Trophoblast cell (in vitro differentiated cells and primary cell): ENCODE measurements around the gene CRADD.

Source experiments
- DNase-seq, 2 donors: peaks; one replicate each; pipeline ENCODE4 v3.0.0-alpha.2; 2016
- H2AFZ ChIP-seq: 2 replicates; pipeline ENCODE4 v1.6.1; 2013; ENCODE audit warnings: low read length, moderate library complexity, mild to moderate bottlenecking; ENCODE audit not compliant: insufficient read depth, poor library complexity
- H2AK5ac ChIP-seq: 2 replicates; pipeline ENCODE4 v1.6.1; 2013; ENCODE audit warnings: mild to moderate bottlenecking, low read length
- H2BK120ac ChIP-seq: 2 replicates; pipeline ENCODE4 v1.6.1; 2013; ENCODE audit warnings: low read length, mild to moderate bottlenecking, moderate library complexity; ENCODE audit not compliant: insufficient read depth, poor library complexity
- H2BK12ac ChIP-seq: 2 replicates; pipeline ENCODE4 v1.6.1; 2013; ENCODE audit warnings: mild to moderate bottlenecking, low read length, moderate library complexity
- H2BK5ac ChIP-seq: 2 replicates; pipeline ENCODE4 v1.6.1; 2013; ENCODE audit warnings: low read length, low read depth, moderate library complexity, mild to moderate bottlenecking; ENCODE audit not compliant: poor library complexity
- H3K14ac ChIP-seq: 2 replicates; pipeline ENCODE4 v1.6.1; 2013; ENCODE audit warnings: mild to moderate bottlenecking, low read length
- H3K18ac ChIP-seq: 2 replicates; pipeline ENCODE4 v1.6.1; 2013; ENCODE audit warnings: mild to moderate bottlenecking, low read length
- H3K23ac ChIP-seq: 2 replicates; pipeline ENCODE4 v1.6.1; 2013; ENCODE audit warnings: low read length
- H3K27ac ChIP-seq: 2 replicates; pipeline ENCODE4 v1.5.1; 2013; ENCODE audit warnings: low read depth, mild to moderate bottlenecking, inconsistent platforms, low read length, moderate library complexity
- H3K27me3 ChIP-seq: 2 replicates; pipeline ENCODE4 v1.6.1; 2013; ENCODE audit warnings: inconsistent platforms, mild to moderate bottlenecking, low read length, moderate library complexity; ENCODE audit not compliant: insufficient read depth
- H3K36me3 ChIP-seq, 2 experiments: 1 replicate in 1 of 2; 2 replicates in 1 of 2; pipeline ENCODE4 v1.6.1; 2013; ENCODE audit warnings: low read length in 2 of 2, mild to moderate bottlenecking in 2 of 2, moderate library complexity in 1 of 2; ENCODE audit not compliant: insufficient read depth in 2 of 2, control insufficient read depth in 1 of 2
- H3K4ac ChIP-seq: 2 replicates; pipeline ENCODE4 v1.6.1; 2013; ENCODE audit warnings: low read depth, mild to moderate bottlenecking, low read length, moderate library complexity
- H3K4me1 ChIP-seq, 2 experiments: 1 replicate in 1 of 2; 2 replicates in 1 of 2; pipeline ENCODE4 v1.6.1; 2013; ENCODE audit warnings: low read length in 2 of 2, mild to moderate bottlenecking in 2 of 2, moderate library complexity in 1 of 2; ENCODE audit not compliant: insufficient read depth in 2 of 2, control insufficient read depth in 1 of 2
- H3K4me2 ChIP-seq: 2 replicates; pipeline ENCODE4 v1.6.1; 2013; ENCODE audit warnings: inconsistent platforms, mild to moderate bottlenecking, low read length, moderate library complexity
- H3K4me3 ChIP-seq: 2 replicates; pipeline ENCODE4 v1.5.1; 2013; ENCODE audit warnings: mild to moderate bottlenecking, low read depth, low read length, inconsistent platforms
- H3K79me1 ChIP-seq: one replicate; pipeline ENCODE4 v1.6.1; 2013; ENCODE audit warnings: low read length
- H3K79me2 ChIP-seq: 2 replicates; pipeline ENCODE4 v1.6.1; 2013; ENCODE audit warnings: low read length, mild to moderate bottlenecking; ENCODE audit not compliant: control insufficient read depth, insufficient read depth, poor library complexity
- H3K9ac ChIP-seq: 2 replicates; pipeline ENCODE4 v1.6.1; 2013; ENCODE audit warnings: mild to moderate bottlenecking, low read length
- H3K9me3 ChIP-seq: 2 replicates; pipeline ENCODE4 v1.6.1; 2013; ENCODE audit warnings: low read depth, mild to moderate bottlenecking, control low read depth, inconsistent platforms, low read length; ENCODE audit not compliant: insufficient read depth
- H4K12ac ChIP-seq: 2 replicates; pipeline ENCODE4 v1.6.1; 2013; ENCODE audit warnings: low read depth, mild to moderate bottlenecking, low read length, moderate library complexity
- H4K8ac ChIP-seq: 2 replicates; pipeline ENCODE4 v1.6.1; 2013; ENCODE audit warnings: low read depth, mild to moderate bottlenecking, low read length, moderate library complexity
- H4K91ac ChIP-seq: one replicate; pipeline ENCODE4 v1.6.1; 2013; ENCODE audit warnings: low read depth, mild to moderate bottlenecking, low read length, moderate library complexity
- WGBS: extraction: QIAGEN DNeasy Blood & Tissue Kit; methylation state at CpG from one replicate; pipeline ENCODE4 v1.1.7; 2013; ENCODE audit warnings: missing lambda C conversion rate; ENCODE audit not compliant: insufficient read length, insufficient coverage; ENCODE audit errors: extremely low coverage; 5-methylcytosine and 5-hydroxymethylcytosine counted together

CRADD gene

GRCh38 chr12:93850481-93851256, 173.5 kb downstream of the CRADD start:
- Histone ChIP-seq H3K14ac (no peak overlapping the region), H3K4me3 (no peak overlapping the region), H2BK120ac (no peak overlapping the region), H2BK5ac (no peak overlapping the region), H3K4ac (no peak overlapping the region), H3K36me3 (no peaks in the 10 kb centered on the region), H2AK5ac (no peak overlapping the region), H4K8ac (no peak overlapping the region), H3K18ac (no peak overlapping the region), H3K27me3 (no peaks in the 10 kb centered on the region), H3K9me3 (no peaks in the 10 kb centered on the region), H3K4me2 (no peak overlapping the region), H3K23ac (no peak overlapping the region), H2BK12ac (no peak overlapping the region), H4K91ac (no peak overlapping the region), H3K79me1 (no peaks in the 10 kb centered on the region), H3K79me2 (no peaks in the 10 kb centered on the region), H4K12ac (no peak overlapping the region), H3K9ac (no peak overlapping the region), H3K4me1 (peaks cover 0 to 2% of the 10 kb centered on the region in 2 experiments), H2AFZ (no peak overlapping the region), H3K27ac (no peak overlapping the region)
- no CpG with 5 or more reads among the region's 7 CpGs for WGBS
- DNase-seq, result no peak

GRCh38 chr12:93851257-93851671, 174.1 kb downstream of the CRADD start:
- H2BK120ac ChIP-seq, result no peak overlapping the region
- no peaks in the 10 kb centered on the region for H3K79me2 ChIP-seq
- no peak for DNase-seq
- H3K79me1 ChIP-seq, result no peaks in the 10 kb centered on the region
- no CpG with 5 or more reads among the region's 4 CpGs for WGBS
- no peak overlapping the region for H2BK12ac ChIP-seq
- no peak overlapping the region for H4K8ac ChIP-seq
- H3K18ac ChIP-seq, result no peak overlapping the region
- H3K9me3 ChIP-seq, result no peaks in the 10 kb centered on the region
- H2BK5ac ChIP-seq, result no peak overlapping the region
- H3K4me3 ChIP-seq, result no peak overlapping the region
- no peak overlapping the region for H4K91ac ChIP-seq
- H3K4ac ChIP-seq, result no peak overlapping the region
- H3K36me3 ChIP-seq, result no peaks in the 10 kb centered on the region
- no peak overlapping the region for H2AK5ac ChIP-seq
- H2AFZ ChIP-seq, result no peak overlapping the region
- H3K27ac ChIP-seq, result no peak overlapping the region
- no peak overlapping the region for H3K4me2 ChIP-seq
- H3K23ac ChIP-seq, result no peak overlapping the region
- no peak overlapping the region for H4K12ac ChIP-seq
- H3K9ac ChIP-seq, result no peak overlapping the region
- no peaks in the 10 kb centered on the region for H3K27me3 ChIP-seq
- H3K4me1 ChIP-seq, result peaks cover 0 to 2% of the 10 kb centered on the region in 2 experiments
- H3K14ac ChIP-seq, result no peak overlapping the region

- Histone ChIP-seq H3K4me1 (peaks cover 0 to 2% of the 10 kb centered on the region in 2 experiments), H3K79me2 (no peaks in the 10 kb centered on the region), H2AFZ (no peak overlapping the region), H3K9me3 (no peaks in the 10 kb centered on the region), H3K14ac (no peak overlapping the region), H3K4me3 (no peak overlapping the region), H3K23ac (no peak overlapping the region), H3K9ac (no peak overlapping the region), H3K27me3 (no peaks in the 10 kb centered on the region), H4K8ac (no peak overlapping the region), H2BK5ac (no peak overlapping the region), H3K4ac (no peak overlapping the region), H2BK12ac (no peak overlapping the region), H3K79me1 (no peaks in the 10 kb centered on the region), H3K27ac (no peak overlapping the region), H3K18ac (no peak overlapping the region), H3K4me2 (no peak overlapping the region), H4K91ac (no peak overlapping the region), H2BK120ac (no peak overlapping the region), H4K12ac (no peak overlapping the region), H3K36me3 (no peaks in the 10 kb centered on the region), H2AK5ac (no peak overlapping the region)
- no CpG with 5 or more reads among the region's 8 CpGs for WGBS
- no peak for DNase-seq
These were observed 175.0 kb downstream of the CRADD start for GRCh38 chr12:93852173-93852591.

- no CpG with 5 or more reads among the region's 17 CpGs for WGBS
- H3K79me1 ChIP-seq, result no peaks in the 10 kb centered on the region
These were observed 176.7 kb downstream of the CRADD start for GRCh38 chr12:93853698-93854478.

More at GRCh38 chr12:93853698-93854478, 176.7 kb downstream of the CRADD start:
- no peak for DNase-seq
- Histone ChIP-seq H3K9me3 (no peaks in the 10 kb centered on the region), H2BK120ac (no peak overlapping the region), H3K23ac (no peak overlapping the region), H3K27ac (no peak overlapping the region), H2AFZ (no peak overlapping the region), H3K4ac (no peak overlapping the region), H3K14ac (no peak overlapping the region), H4K8ac (no peak overlapping the region), H4K12ac (no peak overlapping the region), H3K18ac (no peak overlapping the region), H3K36me3 (no peaks in the 10 kb centered on the region), H2BK12ac (no peak overlapping the region), H4K91ac (no peak overlapping the region), H2BK5ac (no peak overlapping the region), H3K27me3 (no peaks in the 10 kb centered on the region), H3K9ac (no peak overlapping the region), H3K4me3 (no peak overlapping the region), H3K4me1 (peaks cover 0 to 2% of the 10 kb centered on the region in 2 experiments), H3K4me2 (no peak overlapping the region), H2AK5ac (no peak overlapping the region), H3K79me2 (no peaks in the 10 kb centered on the region)
